GM19463 (cell line): ENCODE measurements around the gene HBG2.
A peak's percentile ranks its signal among the peaks of the same experiment; 100 is the strongest.

Source experiments
- ATAC-seq: cut with Tn5 transposase; IDR thresholded peaks from one replicate; pipeline ENCODE4 v1.9.1; 2021; ENCODE audit warnings: mild to moderate bottlenecking, moderate library complexity; ENCODE audit not compliant: unreplicated experiment

HBG2 gene

DNA sequence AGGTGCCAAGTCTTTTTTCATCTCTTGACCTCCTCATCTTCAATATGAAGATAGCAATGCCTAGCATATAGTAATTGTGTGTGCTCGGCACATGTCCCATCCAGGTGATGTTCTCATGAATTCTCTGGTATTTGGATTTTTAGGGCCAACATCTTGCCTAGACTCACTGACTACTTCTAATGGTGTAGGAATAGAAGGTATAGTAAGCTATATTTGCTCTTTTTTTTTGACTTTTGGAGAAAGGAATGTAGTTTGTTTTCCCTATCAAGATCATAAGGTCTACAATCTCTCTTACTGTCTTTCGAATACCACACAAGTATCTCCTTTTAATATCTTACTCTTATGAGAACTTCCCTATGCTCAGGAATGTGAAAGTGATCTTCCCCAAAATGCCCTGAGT, 23.5 kb downstream of the HBG2 start:
- no peak for ATAC-seq

DNA sequence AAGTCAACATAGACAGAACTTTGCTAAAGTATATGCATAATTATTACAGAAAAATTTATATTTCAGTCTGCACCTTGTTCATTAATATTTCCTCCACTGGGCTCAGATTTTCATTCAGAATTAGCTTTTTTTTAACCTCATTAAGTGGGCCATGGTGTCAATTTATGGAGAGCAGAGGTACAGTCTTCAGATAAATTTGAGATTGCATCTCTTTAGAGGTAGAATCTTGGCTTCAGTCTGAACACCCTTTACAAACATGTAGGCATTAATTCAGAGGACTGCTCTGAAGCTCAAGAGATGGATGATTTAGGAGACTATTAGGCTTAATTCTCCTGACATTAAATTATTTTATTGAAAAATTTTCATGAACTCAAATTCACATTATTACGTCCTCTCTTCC, 24.3 kb downstream of the HBG2 start:
- ATAC-seq, result no peak

DNA sequence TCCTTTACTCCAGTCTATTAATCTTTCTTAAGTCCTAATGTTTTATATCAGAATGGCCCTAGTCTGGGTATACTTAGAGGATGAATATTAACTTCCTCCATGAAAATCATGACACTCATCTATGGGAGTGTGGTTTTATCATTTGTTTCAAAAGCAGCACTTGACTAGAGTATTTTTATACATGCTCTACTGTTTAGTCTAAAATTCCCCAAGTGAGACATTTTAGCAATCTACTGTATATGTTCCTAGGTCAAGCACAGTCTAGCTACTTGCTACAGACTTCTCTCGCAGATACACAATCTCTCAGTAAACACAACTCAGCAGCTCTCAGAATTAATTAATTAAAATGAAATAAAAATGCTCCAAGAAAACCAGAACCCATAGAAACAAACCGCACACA, 24.8 kb downstream of the HBG2 start:
- no peak for ATAC-seq

DNA sequence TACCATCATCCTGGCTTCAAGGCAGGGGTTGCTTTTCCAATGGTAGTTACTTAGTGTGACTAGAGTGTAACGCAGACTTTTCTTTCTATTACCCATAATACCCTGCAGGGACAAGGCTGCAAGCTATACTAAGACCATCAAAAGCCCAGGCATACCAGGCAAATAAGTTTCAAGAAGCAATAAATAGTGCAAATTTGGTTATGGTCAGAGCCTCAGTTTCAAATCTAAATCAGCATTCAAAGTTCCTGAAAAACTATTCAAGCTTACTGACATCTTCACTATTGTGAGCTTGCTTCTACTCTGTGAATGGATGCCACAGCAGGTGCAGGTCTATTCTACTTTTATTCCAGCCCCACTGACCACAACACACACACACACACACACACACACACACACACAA, 25.2 kb downstream of the HBG2 start:
- no peak for ATAC-seq

DNA sequence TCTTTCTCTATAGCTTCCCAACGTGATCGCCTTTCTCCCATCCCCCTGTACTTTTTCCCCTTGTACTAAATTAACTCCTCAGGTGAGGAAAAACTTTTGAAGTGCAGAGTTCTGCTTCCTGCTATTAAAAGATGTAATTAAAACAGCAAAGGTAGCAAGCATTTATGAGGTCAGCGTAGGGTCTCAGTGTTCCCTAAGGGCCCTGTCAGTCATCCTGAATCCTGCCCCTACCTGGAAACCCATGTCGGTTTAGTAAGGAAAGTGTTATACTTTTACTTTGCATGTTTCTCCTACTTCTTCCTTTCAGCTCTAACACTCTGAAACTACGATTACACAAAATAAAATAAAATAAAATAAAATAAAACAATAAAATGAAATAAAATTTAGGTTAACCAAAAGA, 26.5 kb downstream of the HBG2 start:
- ATAC-seq, result no peak

DNA sequence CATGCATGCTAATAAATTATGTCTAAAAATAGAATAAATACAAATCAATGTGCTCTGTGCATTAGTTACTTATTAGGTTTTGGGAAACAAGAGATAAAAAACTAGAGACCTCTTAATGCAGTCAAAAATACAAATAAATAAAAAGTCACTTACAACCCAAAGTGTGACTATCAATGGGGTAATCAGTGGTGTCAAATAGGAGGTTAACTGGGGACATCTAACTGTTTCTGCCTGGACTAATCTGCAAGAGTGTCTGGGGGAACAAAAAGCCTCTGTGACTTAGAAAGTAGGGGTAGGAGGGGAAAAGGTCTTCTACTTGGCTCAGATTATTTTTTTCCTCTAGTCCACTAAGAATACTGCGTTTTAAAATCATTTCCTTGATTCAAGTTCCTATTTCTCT, 26.9 kb downstream of the HBG2 start:
- ATAC-seq, result no peak

DNA sequence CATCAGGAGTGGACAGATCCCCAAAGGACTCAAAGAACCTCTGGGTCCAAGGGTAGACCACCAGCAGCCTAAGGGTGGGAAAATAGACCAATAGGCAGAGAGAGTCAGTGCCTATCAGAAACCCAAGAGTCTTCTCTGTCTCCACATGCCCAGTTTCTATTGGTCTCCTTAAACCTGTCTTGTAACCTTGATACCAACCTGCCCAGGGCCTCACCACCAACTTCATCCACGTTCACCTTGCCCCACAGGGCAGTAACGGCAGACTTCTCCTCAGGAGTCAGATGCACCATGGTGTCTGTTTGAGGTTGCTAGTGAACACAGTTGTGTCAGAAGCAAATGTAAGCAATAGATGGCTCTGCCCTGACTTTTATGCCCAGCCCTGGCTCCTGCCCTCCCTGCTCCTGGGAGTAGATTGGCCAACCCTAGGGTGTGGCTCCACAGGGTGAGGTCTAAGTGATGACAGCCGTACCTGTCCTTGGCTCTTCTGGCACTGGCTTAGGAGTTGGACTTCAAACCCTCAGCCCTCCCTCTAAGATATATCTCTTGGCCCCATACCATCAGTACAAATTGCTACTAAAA, 27.8 kb downstream of the HBG2 start, which contains the start of gene HBB:
Gene HBB (minus strand): TSS at position 340 of the 579 bp plus-strand sequence. CDS start 50 bp downstream, at position 290.
- ATAC-seq, result no peak

DNA sequence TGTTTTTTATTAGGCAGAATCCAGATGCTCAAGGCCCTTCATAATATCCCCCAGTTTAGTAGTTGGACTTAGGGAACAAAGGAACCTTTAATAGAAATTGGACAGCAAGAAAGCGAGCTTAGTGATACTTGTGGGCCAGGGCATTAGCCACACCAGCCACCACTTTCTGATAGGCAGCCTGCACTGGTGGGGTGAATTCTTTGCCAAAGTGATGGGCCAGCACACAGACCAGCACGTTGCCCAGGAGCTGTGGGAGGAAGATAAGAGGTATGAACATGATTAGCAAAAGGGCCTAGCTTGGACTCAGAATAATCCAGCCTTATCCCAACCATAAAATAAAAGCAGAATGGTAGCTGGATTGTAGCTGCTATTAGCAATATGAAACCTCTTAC, 29.1 kb downstream of the HBG2 start:
- ATAC-seq, result no peak

DNA sequence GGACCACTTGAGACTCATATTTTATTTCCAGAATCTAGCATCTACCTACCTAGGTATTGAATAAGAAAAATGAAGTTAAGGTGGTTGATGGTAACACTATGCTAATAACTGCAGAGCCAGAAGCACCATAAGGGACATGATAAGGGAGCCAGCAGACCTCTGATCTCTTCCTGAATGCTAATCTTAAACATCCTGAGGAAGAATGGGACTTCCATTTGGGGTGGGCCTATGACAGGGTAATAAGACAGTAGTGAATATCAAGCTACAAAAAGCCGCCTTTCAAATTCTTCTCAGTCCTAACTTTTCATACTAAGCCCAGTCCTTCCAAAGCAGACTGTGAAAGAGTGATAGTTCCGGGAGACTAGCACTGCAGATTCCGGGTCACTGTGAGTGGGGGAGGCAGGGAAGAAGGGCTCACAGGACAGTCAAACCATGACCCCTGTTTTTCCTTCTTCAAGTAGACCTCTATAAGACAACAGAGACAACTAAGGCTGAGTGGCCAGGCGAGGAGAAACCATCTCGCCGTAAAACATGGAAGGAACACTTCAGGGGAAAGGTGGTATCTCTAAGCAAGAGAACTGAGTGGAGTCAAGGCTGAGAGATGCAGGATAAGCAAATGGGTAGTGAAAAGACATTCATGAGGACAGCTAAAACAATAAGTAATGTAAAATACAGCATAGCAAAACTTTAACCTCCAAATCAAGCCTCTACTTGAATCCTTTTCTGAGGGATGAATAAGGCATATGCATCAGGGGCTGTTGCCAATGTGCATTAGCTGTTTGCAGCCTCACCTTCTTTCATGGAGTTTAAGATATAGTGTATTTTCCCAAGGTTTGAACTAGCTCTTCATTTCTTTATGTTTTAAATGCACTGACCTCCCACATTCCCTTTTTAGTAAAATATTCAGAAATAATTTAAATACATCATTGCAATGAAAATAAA, 29.8 kb downstream of the HBG2 start:
- ATAC-seq, result no peak

DNA sequence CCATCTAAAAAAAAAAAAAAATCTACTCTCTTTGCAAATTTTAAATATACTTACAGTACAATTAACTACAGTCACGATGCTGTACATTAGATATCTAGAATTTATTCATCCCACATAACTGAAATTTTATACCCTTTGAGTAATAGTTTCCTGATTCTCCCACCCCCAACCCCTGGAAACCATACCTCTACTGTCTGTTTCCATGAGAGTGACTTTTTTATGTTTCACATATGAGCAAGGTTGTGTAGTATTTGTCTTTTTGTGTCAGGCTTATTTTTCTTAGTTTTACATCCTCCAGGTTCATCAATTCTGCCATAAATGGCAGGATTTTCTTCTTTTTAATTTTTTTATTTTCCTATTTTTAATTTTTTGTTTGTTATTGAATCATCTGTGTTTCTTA, 30.9 kb downstream of the HBG2 start:
- no peak for ATAC-seq

DNA sequence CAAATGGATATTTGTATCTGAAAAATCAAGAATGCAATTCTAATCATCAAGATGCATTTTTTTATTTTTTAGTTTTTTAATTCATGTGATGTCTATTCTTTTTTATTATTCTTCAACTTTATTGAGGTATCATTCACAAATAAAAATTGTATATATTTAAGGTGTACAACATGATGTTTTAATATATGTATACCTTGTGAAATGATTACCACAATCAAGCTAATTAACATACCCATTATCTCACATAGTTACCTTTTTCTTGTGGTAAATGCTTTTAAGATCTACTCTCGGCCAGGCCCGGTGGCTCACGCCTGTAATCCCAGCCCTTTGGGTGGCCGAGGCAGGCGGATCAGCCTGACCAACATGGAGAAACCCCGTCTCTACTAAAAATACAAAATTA, 31.4 kb downstream of the HBG2 start:
- ATAC-seq, result no peak

DNA sequence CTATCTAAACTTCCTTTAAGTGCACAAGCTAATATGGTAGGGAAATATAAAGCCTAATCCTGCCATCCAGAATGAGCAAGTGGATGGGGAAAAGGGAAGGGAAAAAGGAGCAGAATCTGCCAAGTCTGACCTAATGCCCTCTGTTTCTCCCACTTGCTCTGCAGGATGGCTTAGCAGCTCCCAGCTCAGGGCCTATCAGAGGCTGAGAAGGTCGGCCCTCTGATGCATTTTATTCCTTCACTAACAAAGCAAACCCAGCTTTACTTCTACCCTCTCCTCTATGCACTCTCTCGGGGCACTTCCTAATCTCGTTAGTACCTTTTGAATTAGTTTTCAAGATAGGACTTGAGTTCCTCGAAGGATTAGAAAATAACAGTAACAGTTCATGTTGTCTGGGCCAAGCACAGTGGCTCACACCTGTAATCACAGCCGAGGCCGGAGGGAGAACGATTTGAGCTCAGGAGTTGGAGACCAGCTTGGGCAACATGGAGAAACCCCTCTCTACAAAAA, 44.1 kb downstream of the HBG2 start:
- no peak for ATAC-seq

DNA sequence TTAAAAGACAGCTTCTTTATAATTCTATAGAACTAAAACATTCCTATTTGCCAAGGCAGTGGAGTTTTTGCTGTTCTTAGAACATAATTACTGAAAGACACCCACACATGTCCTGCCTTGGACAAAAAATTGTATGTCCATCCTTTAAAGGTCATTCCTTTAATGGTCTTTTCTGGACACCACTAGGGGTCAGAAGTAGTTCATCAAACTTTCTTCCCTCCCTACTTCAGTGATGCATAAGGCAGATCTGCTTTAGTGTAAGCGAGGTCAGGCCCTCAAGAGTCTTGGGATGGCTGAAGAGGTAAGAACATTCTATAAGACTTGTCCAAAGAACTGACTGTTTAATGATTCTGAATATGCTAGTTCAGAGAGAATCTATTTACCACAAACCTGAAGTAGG, 49.8 kb downstream of the HBG2 start:
- peak; percentile 79 for ATAC-seq

DNA sequence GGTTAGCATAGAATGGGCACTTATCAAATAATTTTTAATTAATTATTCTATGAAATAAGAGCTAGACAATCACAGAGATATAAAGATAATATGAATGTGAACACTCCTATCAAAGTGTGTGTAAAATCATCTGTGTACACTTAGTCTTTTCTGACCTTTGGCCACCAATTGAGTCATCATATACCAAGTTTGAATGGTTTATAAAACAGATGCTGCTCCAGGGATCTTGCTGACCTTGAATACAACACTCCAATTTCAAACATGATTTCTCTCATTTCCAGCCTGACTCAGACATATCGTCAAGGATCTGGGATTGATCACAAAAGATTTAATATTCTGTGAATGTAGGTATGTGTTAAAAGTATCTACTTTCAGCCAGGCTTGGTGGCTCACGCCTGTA, 51.2 kb downstream of the HBG2 start:
- no peak for ATAC-seq
